GM12872 (cell line): ENCODE data around the gene PKP4.

Source experiments
- TF ChIP-seq, protein P1 (sequence below): IDR thresholded peaks from 3 replicates; pipeline ENCODE4 v1.5.1; 2011; ENCODE audit warnings: low read depth, mild to moderate bottlenecking, low read length, moderate library complexity; ENCODE audit not compliant: insufficient read depth

Gene PKP4

DNA sequence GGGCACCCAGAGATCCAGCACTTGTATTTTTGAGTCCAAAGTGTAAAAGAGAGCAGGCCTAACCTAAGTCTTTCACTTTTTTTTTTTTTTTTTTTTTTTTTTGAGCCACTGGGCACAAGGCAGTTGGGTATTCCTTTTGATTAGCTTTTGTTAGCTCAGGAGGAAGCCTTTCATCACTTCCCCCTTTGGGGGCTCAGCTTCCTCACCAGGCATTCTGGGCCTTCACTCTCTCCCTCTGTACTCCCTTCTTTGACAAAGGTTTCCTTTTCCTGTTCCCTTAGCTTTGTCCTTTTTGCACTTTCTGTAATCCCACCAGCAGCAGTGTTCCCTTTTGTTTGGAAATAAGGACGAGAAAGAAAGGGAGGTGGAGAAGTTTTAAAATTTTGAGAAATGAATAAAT, 88.2 kb downstream of the PKP4 start:
- TF ChIP-seq, protein P1, sequence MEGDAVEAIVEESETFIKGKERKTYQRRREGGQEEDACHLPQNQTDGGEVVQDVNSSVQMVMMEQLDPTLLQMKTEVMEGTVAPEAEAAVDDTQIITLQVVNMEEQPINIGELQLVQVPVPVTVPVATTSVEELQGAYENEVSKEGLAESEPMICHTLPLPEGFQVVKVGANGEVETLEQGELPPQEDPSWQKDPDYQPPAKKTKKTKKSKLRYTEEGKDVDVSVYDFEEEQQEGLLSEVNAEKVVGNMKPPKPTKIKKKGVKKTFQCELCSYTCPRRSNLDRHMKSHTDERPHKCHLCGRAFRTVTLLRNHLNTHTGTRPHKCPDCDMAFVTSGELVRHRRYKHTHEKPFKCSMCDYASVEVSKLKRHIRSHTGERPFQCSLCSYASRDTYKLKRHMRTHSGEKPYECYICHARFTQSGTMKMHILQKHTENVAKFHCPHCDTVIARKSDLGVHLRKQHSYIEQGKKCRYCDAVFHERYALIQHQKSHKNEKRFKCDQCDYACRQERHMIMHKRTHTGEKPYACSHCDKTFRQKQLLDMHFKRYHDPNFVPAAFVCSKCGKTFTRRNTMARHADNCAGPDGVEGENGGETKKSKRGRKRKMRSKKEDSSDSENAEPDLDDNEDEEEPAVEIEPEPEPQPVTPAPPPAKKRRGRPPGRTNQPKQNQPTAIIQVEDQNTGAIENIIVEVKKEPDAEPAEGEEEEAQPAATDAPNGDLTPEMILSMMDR: no peak

DNA sequence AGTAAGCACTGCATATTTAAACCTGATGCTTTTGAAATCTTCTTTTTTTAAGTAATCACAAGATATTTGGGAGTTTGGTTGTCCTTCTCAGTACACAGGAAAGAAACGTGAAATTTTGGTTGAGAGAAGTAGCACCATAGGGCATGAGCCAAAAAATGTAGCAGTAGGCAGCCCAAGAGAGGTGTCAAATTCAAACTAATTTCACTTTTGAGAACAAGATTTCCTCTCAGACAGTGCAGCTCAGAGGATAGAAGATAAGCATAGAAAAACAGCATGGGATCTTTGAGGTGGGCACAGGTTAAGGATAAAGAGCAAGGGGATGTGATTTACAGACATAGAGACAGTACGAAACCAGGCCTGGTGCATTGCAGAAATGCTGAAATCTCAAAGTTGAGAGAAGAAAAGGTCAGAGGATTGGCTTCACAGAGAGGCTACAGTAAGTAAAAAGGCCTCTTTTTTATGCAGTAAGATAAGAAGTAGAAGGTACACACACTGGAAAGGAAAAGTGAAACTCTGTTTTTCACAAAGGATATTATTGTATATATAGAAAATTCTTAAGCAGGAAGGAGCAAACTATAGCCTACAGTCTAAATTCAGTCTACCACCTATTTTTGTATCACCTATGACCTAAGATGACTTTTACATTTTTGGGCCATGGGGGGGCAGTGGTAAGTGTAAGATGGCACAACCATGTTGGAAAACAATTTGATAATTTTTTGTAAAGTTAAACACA, 89.8 kb downstream of the PKP4 start:
- TF ChIP-seq, protein P1: no peak

DNA sequence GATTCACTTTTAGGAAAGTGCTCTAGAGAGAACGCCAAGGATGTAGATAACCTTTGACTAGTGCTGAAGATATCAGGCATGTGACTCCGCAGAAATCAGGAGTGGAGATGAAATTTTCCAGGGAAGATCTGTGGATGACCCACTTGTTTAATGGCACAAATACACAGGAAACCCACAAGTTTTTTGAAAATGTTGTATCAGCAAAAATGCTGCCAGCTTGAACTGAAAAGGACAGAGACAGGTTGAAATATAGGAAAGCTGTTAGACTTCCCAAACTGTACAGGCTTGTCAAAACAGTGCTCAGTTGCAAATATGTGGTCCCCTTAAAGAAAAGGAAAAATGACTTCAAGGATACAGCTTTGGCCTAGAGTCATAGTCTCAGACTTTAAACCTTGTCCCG, 96.5 kb downstream of the PKP4 start:
- TF ChIP-seq, protein P1: no peak

DNA sequence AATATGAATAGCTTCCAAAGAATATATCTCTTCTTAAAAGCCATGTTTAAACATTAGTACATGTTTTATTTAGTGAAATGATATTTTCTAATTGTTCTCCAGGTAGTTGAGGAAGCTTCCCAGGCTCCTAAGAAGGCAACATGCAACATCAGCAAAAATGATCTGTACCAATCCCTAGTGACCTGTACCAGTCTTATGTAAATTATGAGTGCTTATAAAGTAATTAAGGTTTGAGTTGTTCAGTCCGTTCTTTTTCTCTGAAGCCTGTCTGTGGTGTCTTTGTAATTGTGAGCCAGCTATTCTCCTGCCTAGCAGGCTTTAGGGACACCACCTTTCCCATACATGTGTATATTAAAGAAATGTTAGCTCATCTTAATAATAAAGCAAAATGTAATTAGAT, 98.2 kb downstream of the PKP4 start:
- TF ChIP-seq, protein P1: no peak

DNA sequence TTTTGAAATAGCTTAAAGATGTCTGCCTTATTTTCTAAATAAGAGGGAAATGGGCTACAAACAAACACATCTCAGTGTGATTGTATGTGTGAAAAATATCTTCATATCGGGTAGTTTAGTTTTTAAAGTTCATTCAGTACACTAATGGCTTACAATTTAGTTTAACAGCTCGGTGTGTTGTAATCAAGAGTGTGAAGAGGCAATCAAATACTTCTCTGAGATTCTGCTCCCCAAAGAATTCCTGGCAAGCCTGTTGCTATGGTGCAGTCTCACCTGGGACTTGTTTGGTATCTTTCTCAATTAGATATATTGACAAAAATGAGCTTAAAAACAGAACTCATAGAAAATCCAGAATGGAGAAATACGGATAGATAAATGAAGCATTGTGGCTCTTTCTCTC, 99.4 kb downstream of the PKP4 start:
- TF ChIP-seq, protein P1: no peak

DNA sequence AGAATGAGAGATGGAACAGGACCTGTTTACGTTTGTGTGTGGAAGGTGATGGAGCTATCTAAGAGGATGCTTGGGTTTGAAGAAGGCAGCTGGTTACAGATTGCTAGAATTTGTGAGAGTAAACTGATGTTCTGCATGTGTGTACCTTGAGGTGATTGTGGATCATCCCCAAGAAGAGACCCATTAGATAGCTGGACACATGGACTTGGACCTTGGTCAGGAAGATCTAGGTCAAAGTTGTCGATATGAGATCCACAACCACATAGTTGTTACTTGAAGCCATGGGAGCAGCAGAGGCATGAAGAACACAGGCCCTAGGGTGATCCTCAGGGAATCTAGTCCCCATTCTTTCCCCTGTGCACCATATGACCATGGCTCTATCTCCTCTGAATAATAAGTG, 101.0 kb downstream of the PKP4 start:
- TF ChIP-seq, protein P1: no peak

DNA sequence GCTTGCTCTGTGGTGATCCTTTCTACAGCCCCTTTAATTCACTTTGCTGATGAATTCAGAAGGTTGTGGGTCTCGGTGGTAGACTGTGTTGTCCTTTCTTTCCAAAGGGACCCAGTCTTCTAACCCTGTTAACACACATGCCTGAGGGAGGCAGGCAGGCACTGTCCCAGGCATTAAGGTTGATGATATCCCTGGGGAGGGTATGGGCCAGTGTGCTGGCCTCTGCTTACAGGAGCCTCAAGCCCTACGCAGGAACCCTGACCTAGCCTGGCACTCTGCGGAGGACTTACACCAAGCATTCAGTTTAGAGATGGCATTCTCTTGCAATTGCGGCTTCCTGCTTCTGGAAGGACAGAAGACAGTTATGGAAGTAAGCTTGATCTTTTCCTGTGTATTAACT, 102.5 kb downstream of the PKP4 start:
- TF ChIP-seq, protein P1: no peak

DNA sequence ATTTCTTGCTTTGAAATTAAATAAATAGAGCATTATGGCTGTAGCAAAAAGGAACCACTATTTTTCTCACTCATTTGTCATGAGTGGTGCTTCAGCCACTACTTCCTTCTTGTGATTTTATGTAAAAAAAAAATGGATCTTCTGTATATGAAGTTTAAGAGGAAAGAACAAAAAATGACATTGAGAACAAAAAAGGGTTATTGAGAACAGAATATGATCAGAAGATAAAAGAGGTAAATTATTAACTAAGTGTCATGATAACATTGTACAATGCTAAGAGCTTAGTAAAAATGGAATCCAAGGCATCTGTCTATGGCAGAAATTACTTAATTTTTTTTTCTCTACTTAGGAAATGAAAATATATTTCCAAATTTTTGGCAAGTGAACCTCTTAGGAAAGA, 103.5 kb downstream of the PKP4 start:
- TF ChIP-seq, protein P1: no peak
